ENCODE measurements around the gene VEGFC.

The VEGFC gene, protein sequence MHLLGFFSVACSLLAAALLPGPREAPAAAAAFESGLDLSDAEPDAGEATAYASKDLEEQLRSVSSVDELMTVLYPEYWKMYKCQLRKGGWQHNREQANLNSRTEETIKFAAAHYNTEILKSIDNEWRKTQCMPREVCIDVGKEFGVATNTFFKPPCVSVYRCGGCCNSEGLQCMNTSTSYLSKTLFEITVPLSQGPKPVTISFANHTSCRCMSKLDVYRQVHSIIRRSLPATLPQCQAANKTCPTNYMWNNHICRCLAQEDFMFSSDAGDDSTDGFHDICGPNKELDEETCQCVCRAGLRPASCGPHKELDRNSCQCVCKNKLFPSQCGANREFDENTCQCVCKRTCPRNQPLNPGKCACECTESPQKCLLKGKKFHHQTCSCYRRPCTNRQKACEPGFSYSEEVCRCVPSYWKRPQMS

DNA sequence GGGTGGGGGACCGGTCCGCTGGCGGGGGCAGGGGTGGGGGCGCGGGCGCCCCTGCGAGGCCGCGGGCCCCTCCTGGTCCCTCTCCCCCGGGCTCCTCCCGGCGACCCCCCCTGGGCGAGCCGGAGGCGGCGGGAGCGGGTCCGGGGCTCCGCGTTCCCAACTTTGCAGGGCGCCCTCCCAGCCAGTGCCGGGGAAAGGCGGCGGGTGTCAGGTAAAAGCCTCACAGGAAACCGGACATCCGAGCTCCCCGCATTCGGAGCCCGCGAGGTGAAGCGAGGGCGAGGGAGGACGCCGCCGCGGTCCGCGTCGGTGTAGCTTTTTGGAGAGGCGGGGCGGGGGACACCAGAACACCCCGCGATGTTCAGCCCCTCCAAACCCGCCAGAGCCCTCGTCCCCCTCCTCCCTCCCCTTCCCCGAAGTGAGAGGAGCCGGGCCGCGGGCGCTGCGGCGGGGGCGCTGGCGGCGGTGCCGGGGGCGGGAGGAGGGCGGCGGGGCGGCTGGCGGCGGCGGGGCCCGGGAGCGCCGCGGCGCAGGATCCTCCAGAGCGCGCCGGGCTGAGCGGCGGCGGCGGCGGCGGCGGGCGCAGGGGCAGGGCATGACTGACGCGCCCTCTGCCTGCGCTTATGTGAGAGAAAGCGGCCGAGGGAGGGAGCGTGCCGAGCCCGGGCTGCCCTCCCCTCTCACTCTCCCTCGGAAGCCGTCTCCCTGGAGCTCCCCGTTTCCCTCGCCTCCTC, at the start of gene VEGFC:
Gene VEGFC, minus strand, starts transcription at position 597 of the 734 bp plus-strand sequence. CDS start 611 bp downstream, outside the sequence.
- DNase-seq, result peak; percentile 28 to 39

DNA sequence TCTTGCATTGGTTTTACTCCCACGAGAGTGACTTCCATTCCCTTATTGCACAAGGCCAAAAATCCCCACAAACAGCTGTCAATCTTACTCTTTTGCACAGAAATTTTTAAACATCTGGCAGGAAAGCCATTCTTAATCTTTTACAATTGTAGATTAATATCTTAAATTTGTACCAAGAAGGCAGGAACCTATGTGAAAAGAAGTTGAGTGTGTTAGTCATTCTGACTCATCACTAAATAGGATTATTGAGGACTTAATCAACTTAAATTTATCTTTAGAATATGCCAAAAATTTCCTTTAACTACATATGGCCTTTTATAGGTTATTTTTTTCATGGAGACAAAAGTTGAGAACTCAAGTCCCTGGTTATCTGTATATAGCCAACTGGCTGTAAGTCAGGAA, 49.0 kb upstream of the VEGFC start:
- no peak for DNase-seq

DNA sequence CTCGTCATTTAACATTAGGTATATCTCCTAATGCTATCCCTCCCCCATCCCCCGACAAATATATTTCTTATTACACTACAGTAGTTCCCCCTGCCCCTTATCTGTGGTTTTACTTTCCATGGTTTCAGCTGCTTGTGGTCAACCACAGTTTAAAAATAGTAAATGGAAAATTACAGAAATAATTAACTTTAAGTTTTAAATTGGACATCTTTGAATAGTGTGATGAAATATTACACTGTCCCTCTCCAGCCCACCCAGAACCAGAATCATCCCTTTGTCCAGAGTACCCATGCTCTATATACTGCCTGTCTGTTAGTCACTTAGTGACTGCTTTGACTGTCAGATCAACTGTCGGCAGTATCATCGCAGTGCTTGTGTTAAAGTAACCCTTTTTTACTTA, 47.4 kb upstream of the VEGFC start:
- no peak for DNase-seq

DNA sequence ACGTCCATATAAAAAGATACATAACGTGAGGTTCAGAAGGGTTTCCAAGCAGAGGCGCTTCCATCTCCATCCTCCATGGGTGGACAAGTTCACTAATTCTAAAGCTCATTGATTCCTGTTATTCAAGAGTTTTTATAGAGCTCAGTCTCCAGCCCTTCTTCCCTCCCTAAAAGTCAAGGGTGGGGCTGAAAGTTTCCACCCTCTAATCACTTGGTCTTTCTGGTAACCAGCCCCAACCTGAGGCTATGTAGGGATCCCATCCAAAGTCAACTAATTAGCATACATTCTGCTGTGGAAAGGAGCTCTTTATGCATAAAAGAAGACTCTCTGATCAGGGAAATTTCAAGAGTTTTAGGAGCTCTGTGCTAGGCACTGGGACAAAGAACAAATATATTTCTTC, 46.9 kb upstream of the VEGFC start:
- DNase-seq, result no peak

DNA sequence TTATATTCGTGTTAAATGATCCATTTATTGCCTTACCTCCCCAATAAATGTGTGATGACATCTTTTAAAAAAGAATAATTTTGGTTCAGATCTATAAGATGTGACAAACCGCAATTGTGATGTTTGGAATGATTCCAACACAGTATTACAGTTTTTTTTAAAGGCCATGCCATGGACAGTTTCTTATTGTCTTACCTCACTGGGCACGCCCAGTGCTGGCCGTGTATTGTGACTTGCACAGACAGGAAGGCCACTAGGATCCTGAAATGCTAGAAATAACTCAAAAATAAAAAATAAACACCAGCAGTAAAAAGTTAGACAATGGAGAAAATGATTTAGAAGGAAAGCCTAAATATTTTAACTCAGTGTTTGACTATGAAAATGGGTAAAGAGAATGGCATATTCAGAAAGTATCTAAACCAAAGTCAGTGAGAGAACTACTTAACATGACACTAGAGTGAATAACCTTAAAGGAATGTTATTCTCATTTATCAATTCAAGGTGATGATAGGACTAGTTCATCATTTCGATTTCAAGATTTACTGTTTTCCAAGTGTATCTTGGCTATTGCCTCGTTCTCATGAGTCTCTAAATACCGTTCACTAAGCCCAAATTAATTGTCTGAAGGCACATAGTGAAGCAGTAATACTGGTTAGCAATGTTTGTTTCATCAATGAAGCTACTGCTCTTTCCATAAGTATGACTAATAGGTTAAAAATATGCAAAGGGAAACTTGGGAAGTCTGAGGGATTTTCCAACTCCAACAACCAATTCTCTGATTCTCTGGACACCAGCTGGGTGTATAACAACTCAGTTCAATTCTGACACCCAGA, 46.1 kb upstream of the VEGFC start:
- DNase-seq, result no peak

DNA sequence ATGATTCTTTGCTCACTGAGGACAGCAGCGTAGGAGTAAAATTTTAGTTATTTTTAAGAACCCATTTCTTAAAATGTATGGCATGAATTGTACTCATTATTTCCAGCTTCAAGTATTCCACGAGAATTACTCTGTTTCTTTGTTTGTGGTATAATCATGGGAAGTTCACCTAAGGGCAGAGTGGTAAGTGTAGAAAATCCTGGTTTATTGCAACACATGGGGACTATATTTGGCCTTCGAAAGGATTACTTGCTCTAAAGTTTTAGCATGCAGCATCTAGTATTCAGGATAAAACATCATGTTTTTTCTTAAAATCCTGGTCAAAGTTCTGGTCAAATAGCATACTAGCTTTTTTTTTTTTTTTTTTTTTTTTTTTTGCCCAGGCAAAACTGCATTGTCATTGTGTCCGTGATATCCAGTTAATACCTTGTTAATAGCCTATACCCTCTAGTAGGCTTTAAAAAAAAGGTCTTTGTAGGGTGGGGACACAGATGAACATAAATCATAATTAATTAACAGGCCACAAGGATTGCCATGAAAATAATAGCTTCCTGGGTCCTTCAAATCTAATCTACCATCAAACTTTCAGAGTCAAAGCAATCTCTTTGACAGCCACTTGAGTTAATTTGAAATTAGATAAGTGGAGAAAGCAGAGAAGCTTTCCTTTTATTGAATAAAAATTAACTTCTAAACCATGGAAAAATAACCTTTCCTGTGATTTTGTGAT, 44.6 kb upstream of the VEGFC start:
- no peak for DNase-seq

DNA sequence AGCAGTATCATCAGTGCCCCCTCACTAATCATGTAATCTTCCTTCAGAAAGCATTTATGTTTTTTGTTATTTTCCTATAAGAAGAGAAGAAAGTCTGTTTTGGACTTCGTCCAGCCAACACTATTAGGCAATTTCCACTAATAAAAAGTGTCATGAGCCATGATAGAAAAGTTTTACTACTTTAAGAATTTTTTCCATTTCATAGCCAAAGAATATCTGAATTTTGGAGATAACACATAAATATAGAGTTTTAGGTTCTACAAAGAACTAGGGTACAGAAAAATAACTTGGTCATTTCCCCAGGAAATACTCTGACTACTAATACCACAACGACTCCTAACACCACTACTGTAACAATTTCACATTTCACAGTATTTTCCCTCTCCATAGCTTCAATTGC, 41.8 kb upstream of the VEGFC start:
- DNase-seq, result no peak

DNA sequence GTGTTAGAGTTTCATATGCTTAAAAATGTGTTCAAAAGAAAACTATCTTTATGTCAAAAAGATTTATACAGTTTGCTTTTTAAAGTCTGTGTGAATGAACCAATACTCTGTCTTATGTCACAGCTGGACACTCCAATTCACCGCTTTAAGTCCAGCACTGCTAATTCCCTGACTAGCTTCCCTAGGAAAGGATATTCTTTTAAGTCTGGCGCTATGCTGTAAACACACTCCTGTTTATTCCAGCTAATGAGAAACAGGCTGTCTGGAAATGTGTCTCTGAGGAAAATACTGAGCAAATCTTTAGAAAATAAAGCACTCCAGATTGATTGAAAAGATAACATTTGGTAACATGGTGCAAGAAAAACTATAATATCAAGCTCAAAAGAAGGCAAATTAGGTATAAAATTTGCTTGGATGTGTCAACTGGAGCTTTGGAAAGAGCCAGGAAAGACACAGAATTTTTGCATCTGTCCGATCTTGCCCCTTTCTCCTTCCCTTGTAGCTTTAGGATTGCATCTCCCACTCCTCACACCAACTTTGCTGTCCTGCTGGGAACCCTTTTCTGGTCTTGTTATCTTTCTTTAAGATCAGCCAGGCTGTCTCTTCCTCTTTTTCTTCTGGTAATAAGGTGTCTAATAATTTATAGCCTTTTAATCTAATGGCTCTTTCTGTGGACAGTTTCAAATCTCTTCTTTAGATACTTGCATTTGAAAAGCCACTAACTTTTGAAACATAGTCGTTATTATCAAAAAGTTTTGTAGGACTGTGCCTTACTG, 40.9 kb upstream of the VEGFC start:
- no peak for DNase-seq

DNA sequence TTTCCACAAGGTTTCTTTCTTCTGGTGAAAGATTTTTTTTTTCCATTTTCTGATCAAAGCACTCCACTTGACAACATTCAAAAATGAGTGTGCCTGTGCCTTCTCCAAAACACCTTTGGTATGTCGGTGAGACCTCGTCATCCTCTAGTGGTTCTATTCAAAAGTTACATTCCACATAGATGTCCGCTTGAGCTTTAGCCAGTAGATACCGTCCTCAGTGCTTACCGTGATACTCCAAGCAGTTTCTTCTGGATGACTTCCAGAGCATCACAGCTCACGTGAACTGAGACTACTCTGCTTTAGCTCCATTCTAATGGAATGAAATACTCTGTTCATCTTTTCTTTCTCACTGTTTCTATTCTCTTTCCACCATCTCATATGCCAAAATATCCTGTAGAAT, 38.2 kb upstream of the VEGFC start:
- DNase-seq, result no peak

DNA sequence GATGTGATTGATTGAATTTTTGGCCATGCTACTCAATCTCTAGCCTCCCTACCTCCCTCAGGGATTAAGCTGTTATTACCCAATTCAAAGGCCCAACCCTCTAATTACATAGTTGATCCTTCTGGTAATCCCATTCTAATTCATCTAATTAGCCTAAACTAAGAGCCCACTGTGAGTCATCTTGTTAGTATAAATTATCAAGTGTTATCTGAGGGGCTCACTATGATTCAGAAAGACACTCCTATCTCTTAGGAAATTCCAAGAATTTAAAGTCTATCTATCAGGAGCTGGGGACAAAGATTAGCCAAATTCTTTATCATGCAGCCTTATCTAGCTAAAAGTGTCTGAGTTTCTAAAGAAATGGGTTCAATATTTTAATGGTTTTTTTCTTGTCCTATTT, 32.9 kb upstream of the VEGFC start:
- no peak for DNase-seq

DNA sequence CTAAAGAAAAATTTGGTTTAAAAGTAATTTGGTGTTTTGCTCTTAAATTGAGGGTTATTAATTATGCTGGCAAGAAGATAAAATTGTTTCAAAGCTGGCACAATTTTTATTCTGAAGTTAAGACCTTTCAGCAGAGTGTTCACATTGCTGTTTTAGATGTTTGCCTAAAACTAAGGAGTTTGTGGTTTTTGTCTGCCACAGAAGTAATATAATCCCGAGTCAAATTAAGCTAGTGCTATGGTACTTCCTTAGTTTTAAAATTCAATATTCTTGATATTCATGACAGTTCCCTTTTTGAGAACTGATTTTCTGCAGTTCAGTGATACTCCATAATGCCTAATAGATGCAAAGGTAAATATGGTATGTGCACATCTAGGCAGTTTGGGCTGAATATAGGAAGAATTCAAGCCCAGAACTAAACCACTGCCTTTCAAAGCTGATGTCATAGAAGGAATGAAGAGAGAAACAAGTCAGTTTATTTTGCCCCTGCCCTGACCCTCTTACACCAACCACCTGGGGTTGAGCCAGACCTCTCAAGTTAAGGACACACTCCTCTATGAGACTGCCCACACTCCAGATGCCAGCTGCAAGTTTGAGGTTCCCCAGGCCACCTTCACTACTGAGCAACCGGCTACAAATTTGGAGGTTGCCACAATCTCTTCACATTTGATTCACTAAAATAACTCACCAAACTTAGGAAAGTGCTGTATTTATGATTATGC, 32.1 kb upstream of the VEGFC start:
- no peak for DNase-seq

DNA sequence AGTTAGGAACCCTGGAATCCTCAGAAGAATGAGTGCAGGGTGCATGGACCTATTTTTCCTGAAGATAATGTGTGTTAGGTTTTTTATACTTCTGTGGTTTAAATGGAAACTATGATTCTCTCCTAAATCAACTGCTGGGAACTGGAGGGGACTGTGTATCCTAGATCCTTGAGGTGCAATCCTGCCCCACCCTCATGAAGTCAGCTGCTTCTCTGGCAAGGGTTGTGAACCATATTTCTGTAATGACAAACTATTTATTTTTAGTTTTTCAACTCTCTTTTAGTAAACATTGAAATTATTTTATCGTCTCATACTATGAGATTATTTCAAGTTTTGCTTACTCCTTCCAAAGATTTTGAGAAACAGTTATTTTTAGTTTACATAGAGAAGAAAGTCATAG, 25.8 kb upstream of the VEGFC start:
- no peak for DNase-seq

DNA sequence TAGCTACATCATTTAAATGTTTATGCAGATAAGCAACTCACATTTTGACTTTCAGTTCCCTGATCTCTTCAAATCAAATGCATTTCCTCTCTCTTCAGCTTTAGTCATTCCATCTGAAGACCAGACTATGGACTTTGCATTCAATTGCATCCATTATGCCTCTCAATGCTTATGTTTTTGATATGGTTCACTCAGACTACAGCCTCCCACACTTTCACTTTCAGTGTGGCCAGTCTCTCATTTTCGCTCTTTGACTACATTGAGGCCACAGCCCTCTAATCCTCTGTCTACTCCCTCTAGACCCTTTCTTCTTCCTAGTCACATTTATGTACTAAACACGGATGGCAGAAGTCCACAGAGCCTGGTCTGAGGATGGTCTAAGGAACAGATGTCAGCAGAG, 24.5 kb upstream of the VEGFC start:
- no peak for DNase-seq

DNA sequence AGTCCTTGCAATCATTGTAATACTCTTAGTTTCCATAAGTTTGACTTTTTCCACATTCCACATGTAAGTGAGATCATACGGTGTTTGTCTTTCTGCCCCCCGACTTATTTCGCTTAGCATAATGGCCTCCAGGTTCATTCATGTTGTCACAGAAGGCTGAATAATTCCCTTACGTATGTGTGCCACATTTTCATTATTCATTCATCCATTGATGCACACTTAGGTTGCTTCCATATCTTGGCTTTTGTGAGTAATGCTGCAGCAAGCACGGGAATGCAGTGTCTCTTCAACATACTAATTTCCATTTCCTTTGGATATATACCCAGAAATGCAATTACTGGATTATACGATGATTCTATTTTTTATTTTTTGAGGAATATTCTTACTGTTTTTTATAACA, 22.0 kb upstream of the VEGFC start:
- no peak for DNase-seq

DNA sequence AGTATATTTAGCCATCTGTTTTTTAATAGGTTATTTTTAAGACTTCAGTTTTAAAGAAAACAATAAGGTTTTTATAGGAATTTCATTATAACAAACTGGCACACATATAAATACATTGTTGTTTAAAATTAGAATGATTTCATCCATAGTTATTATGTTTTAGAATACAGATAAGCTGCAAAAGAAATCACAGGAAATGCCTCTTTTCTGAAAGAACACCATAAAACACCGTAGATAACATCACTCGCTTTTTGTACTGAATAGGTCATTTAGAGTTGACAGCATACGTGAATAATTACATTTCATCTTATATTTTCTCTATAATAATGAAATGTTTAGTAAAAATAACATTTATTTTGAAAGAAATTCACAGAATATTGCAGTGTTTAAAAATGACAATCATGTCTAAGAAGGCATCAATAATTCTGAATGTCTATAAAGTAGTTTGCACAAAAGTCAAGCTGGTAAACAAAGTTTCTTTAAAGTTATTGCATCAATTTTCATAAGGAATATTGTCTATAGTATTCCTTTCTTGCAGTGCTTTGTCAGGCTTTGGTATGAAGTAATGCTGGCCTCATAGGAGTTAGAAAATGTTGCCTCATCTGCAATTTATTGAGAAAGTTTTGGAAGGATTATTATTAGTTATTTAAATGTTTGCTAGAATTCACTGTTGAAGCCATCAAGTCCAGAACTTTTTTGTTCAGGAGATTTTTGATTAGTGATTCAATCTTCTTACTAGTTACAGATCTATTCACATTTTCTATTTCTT, 17.9 kb upstream of the VEGFC start:
- DNase-seq, result no peak

DNA sequence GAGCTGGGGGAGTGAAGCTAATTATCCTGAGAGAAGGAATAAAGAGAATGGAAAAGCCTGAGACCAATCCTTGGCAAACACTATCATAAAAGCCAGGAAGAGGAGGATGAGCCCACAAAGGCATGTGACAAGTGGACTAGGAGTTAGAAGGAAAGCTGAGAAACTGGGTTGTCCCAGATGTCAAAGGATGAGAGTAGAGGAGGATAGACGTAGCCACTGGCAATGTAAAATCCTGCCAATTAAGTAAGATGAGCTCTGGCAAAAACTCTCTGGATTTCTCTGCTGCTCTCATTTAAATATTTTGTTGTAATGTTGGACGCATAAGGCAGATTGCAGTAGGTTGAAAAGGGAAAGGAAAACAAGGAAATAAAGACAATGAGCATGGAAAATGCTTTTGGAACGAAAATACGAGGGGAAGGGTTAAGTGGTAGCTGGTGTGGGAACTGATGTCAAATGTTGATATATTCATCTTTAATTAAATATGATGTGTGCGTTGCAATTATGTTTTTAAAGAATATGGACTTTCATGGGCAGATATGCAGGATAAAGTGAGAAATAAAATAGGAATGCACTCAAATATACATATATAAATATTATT, 14.2 kb upstream of the VEGFC start:
- DNase-seq, result no peak

DNA sequence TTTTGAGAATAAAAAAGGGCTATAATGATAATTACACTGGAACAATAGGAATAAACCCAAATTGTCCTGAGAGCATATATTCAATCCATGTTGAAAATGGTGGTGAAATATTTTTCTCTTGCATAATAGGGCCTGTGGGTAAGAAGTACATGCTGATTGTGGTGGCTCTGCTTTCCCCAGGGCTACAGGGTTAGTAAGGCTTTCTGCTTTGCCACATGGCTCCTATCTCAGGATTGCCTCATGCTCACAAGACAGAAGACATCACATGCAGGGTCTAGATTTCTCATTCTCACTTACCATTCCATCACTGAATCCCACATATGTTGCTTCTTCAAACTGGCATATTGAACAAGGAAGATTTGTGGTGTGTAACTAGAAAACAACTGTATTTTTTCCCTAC, 12.4 kb upstream of the VEGFC start:
- no peak for DNase-seq

DNA sequence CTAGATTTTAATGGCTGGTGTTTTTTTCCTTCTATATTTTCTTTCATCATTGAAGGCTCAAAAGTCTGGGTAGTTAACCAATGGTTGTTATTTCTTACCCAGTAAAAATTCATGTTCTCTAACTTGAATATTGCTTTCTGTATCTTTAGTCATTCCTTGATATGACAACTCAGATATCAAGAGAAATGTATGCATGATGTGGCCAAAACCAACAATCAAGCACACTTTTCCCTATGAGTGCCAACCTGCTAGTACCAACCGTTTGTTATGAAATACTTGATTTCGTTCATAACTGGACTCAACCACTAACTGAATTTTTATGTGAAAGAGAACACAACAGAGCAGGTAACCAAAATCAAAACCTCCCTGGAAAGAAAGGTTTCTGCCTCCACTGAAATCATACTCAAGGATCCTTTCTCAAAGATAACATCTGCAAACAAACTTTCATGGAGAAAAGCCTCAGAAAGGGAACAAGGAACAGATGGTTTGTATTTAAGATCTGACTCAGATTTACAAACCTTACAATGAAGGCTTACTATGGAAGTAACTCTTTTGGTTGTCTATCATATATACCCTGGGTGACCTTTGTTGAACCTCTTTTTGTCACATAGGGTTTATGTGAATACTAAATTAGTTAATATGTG, 8.3 kb upstream of the VEGFC start:
- DNase-seq, result no peak

DNA sequence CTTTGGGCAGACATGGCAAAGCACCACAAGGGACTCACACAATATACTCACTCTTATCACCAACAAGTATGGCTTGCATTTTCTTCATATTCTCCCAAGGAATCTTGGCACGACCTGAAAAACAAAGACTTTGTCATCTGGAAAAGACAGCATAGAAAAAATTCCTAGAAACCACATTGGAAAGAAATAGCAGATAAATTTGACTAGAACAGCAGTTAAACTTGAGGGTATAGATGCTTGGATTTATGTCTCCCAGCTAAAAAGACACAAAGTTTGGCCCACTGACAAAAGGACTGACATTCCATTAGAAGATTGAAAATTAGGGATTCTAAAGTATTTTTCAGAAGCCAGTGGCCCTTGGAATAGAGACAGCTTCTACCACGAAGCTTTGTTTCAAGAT, 6.9 kb upstream of the VEGFC start:
- DNase-seq, result no peak

DNA sequence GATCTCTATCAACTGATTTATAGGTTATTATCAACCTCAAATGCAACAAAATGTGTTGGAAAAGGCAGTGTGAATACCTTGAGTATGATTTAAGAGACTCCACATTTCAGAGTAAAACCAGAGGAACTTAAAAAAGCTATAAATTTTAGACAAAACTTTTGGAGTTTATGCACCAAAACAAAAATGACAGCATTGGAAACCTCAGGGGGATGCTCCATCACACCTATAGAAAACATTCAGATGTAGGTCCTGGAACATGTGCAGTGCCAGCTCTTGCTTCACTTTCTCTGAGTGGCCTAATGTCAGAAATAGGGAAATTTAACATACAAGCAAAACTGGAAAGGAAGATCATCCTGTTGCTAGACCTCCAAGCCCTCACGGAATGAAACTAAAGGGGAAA, 5.8 kb upstream of the VEGFC start:
- DNase-seq, result no peak

All from activated T-cell treated with anti-CD3 and anti-CD28 coated beads, Interleukin-2, amount 50 U/mL, for 48 hours (primary cell).